ELR (cell line): ENCODE measurements around the gene ATP6V1F.
A peak's percentile ranks its signal among the peaks of the same experiment; 100 is the strongest.

Source experiments
- DNase-seq: peaks from one replicate; pipeline ENCODE4 v3.0.0-alpha.2; 2015; ENCODE audit warnings: low read depth

ATP6V1F gene

DNA sequence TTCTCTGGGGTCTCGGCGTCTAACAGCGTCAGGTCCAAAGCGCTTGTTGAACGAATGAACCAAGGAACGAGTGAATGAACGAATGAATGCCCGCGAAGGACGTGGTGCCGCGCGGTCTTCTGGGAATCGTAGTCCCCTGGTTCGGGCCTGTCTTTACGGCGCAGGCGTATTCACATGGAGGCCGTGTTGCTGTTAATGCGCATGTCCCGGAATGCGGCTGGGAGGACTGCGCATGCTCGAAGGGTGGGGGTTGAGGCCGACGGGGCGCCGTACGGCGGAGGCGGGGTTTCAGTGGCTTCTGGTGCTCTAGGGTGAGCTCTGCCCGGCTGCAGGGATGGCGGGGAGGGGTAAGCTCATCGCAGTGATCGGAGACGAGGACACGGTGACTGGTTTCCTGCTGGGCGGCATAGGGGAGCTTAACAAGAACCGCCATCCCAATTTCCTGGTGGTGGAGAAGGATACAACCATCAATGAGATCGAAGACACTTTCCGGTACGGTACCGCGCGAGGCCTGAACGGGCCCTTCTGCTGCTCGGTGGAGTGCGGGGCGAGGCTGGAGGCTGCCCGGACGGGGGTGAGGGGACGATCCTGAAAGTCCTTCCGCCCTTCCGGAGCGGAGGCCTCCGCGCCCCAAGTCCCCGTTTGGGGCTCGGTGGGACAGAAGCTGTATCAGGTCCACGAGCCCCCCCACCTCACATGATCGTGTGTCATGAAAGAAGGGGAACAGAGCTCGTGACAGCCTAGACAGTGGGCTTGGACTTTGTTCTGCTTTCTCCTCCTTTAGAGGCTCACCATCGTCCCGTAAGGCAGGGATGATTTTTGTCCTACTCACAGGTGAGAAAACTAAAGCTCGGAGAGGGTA is at the start of gene ATP6V1F:
TSS of gene ATP6V1F (plus strand) at position 286 of the 862 bp plus-strand sequence. CDS start at position 335, 49 bp downstream.
- peak; percentile 94 for DNase-seq

DNA sequence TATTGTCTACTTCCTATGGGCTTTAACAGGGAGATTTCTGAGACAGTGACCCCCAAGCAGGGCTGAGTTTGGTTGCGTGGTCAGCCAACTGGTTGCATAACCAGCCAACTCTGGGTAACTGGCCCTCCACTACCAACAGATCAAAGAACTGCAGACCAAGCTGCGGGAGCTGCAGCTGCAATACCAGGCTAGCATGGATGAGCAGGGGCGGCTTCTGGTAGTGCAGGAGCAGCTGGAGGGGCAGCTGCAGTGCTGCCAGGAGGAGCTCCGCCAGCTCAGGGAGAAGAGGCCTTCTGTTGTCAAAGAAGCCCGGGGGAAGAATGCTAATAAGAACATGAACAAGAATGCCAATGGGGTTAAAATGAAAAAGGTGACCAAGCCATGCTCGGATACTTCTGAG is 48.2 kb upstream of the ATP6V1F start:
- DNase-seq, result no peak

GRCh38 chr7:128815289-128815942 is 47.2 kb upstream of the ATP6V1F start:
- no peak for DNase-seq

DNA sequence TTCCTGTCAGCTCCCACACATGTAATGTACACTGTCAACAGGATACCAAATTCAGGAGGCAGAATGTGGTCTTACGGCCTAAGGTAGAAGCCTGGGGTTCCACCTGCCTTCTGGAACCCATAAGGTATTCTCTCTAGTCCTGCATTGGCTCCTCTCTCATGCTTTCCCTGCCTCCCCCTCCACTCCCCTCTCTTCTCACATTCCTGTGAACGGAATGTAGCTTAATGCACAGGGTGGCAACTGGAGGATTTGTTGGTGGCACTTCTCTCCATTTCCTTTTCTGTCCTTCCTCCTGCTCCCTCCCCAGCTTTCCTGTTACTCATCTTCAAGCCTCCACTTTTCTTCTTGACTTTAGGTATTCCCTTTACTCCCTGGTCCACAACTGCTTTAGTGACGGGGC is 44.0 kb upstream of the ATP6V1F start:
- no peak for DNase-seq

DNA sequence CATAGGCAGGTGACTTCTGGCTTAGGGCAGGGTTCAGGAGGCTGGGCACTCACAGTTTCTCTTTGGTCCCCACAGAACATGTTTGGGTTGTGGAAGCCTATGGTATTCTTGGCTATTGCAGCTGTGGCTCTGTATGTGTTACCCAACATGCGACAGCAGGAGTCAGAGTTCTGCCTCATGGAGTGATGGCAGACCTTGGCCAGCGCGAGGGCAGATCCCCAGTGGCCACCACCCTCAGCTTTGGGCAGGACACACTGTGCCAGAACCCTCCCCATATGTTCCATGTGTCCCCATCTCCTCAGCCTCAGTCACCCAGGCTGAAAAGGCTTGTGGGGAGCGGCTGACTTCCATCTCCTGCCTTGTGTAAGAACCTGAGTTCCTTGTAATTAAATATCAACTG is 40.9 kb upstream of the ATP6V1F start:
- no peak for DNase-seq

- no peak for DNase-seq
Measured at GRCh38 chr7:128826512-128826911, 36.1 kb upstream of the ATP6V1F start.

DNA sequence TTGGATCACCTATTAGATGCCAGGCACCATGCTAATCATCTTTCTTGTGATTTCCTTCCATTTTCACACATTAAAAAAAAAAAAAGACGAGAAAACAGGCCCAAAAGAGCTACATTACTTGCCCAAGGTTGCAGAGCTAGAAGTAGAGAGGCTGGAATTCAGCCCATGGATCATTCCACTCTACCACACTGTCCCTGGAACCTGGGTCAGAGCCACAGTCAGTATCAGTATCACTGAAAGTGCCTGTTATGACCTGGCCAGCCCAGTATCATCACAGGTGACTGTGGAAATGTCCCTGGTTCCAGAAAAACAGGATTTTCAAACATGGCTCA is 35.8 kb upstream of the ATP6V1F start:
- DNase-seq, result no peak

DNA sequence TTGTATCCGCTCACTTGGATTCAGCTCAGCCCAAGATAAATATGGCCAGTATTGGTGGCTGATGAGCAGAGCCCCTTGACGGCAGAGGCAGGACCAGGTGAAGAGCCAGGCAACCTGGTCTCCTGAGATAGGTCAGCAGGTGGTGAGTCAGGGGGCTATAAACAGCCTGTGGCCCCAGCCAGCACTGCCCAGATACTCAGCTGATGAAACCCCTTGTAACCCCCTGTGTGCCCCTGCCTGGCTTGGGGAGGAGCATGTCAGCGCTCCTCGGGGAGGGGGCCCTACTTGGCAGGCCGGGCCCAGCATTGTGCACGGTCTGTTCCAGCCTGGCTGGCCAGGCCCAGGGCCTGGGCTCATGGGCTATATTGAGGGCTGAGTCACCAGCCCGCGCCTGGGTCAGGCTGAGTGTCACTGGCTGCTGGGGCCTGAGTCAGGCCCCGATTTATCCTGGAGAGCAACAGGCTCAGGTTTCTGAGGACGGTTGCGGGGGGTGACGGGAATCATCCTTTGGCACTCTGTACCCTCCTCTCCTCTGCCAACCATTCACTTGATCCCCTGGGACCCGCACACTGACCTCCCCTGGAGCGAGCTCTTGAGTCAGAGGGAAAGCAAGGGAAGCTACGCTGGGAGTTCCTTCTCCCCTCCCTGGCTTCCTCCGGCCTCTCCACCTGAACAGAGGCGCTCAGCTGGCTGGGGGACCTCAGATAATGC is 35.3 kb upstream of the ATP6V1F start:
- peak; percentile 85 for DNase-seq

- peak; percentile 90 for DNase-seq
Measured at GRCh38 chr7:128827971-128828711, 34.5 kb upstream of the ATP6V1F start.

DNA sequence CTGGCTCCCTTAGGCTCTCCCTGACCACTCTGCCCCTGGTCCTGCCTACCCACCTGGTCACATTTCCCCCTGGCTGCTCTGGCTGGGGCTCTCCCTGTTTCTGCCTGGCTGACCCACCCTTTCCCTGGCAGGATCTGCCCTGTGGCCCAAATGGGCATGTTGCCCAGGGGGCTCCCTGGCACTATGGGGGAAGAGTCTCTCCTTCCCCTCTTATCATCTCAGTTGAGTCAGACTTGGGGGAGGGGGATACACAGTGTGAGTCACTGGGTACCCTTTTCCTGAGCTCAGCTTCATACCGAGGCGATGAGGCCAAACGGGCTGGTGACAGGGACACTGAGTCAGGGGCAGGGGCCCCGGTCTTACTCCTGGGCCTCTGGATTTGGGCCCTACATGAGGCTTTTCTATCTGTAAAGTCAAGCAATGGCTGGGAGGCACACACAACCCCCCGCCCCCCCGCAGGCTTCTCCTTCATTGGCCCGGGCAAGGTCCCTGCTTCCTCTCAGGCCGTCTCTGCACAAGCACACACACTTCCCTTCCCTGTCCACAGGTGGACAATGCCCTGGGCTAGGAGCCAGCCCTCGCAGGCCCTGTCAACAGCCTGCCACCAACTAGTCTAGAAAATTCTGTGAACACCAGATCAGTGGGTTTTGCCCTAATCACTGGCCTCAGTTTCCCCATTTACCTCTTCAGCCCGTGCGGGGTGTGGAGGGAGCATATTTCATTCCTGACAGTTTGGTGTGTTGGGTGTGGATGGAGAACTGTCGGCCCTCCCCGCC is 33.1 kb upstream of the ATP6V1F start:
- DNase-seq, result peak; percentile 80

GRCh38 chr7:128830231-128831177 is 32.2 kb upstream of the ATP6V1F start, which contains the start of gene FLNC:
Gene FLNC, plus strand, starts transcription at chr7:128830406. Its CDS starts 232 bp downstream, at chr7:128830638.
- peak; percentile 73 for DNase-seq

GRCh38 chr7:128831178-128831993 is 31.3 kb upstream of the ATP6V1F start:
- DNase-seq, result peak; percentile 62

DNA sequence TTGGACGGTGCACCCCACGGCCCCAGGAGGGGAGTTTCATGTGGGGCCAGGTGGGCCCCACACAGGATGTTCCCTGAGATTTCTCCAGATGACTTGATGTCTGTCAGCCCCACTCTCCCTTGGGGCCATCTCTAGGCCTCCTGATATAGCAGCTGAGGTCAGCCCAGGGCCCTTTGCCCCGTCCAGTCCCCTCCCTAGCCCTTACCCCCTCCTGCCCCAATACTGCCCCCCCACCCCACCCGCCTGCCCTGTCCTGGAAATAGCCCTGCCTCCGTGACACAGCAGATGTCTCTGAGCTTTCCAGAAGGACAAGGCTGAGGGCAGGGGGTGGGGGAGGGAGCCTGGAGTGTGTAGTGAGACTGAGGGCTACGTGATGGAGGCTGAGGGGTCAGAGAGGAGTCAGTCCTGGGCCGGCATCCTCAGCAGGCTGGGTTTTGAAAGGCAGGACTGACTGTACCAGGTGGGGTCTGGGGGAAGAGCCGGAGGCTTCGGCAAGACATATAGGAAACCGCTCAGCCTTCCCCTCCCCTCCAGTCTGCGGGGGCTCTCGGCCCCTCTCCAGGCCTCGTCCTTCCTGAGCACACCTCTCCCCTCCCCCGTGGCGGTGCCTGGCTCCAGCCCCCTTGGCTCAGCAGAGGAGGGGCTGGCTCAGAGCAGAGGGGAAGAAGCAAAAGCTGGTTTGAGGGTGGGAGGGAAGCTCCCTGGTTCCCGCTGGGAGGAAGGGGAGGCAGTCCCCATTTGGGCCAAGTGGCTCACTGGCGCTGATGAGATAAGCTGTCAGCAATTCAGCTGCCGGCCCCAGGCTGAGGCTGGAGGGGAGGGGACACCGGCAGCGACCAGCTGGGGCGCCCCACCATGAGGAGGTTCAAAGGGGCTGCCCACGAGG is 30.4 kb upstream of the ATP6V1F start:
- DNase-seq, result peak; percentile 44

DNA sequence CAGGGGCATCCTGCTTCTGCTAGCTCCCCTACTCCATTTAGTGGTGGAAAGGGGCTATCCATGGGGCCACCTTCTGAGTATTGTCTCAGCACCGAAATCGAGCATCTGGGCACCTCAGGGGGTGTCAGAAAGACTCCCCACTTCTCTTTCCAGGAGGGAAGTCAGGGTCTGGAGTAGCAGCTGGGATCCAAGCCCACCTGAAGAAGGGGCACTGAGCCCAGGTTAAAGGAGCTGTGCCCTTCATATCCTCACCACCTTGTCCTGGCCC is 29.8 kb upstream of the ATP6V1F start:
- DNase-seq, result no peak

GRCh38 chr7:128833148-128833945 is 29.3 kb upstream of the ATP6V1F start:
- DNase-seq, result peak; percentile 76

DNA sequence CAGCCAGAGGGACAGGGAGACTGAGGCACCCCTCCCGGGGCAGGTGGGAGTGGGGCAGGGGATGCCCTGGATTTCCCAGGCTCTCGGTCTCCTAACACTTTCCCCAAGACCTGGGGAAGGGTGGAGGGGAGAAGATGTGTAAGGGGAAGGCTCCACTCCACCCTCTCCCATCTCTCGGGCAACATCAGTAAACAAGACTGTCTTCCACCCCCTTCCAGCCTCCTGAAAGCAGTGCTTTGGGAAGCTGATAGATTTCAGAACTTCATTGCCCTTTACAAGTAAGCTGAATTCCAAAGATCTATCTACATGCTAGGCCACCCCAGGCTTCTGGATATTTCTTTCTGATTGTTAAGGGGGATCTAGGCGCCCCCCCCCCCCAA is 28.7 kb upstream of the ATP6V1F start:
- no peak for DNase-seq

DNA sequence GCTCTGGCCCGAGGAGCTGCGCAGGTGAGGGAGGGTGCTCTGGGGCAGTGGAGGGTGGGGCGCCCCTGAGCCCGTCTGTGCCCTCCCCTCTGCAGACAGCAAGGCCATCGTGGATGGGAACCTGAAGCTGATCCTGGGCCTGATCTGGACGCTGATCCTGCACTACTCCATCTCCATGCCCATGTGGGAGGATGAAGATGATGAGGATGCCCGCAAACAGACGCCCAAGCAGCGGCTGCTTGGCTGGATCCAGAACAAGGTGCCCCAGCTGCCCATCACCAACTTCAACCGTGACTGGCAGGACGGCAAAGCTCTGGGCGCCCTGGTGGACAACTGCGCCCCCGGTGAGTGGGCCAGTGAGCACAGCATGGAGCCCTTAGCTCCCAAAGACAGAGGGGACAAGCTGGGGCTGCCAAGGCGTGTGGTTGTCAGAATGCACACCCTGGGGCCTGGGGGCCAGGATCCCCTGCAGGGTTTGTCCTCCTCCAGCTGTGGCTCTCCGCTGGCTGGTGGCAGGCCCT is 27.4 kb upstream of the ATP6V1F start:
- no peak for DNase-seq
